Fibroblast of the aortic adventitia (primary cell): Measurements from ENCODE around the gene NUP160. TPM values are rescaled to one million over a fixed set of nuclear protein-coding genes. Genes with fewer than 3 reads are reported as not detected.
"Not testable (repeated sequence)": the region's sequence is repeated elsewhere in the genome, so short reads cannot be mapped to it uniquely, and the experiment has no call there.

Experiments
- DNase-seq: peaks from one replicate; pipeline ENCODE4 v3.0.0-alpha.2; 2010; ENCODE audit warnings: low read depth
- H3K4me3 ChIP-seq: 2 replicates; pipeline ENCODE4 v1.5.1; 2011; ENCODE audit warnings: low read depth, mild to moderate bottlenecking, control low read depth, low read length, moderate library complexity
- CTCF ChIP-seq: IDR thresholded peaks from 2 replicates; pipeline ENCODE4 v1.5.1; 2011; ENCODE audit warnings: mild to moderate bottlenecking, low read length, control low read depth, inconsistent platforms; ENCODE audit not compliant: insufficient read depth
- total RNA-seq: library from RNA; depleted of rRNA; stranded (reverse); fragments of >200 nt; gene quantifications from 2 replicates; pipeline ENCODE4 v1.2.3, GENCODE V29; 2012; ENCODE audit warnings: low replicate concordance

NUP160 gene
- total RNA-seq, 1 donor: 41.5 TPM

GRCh38 chr11:47768101-47768612, 80.0 kb downstream of the NUP160 start:
- DNase-seq: peak; percentile 80
- TF ChIP-seq CTCF: peak; percentile 12

GRCh38 chr11:47766509-47767227, 81.5 kb downstream of the NUP160 start:
- no peak for TF ChIP-seq CTCF
- peak; percentile 71 for DNase-seq
- peak overlapping the region; percentile 67 for H3K4me3 ChIP-seq

More at GRCh38 chr11:47768101-47768612, 80.0 kb downstream of the NUP160 start:
- peak overlapping the region; percentile 70 for H3K4me3 ChIP-seq

- TF ChIP-seq CTCF: no peak
- peak; percentile 9 for DNase-seq
- peak overlapping the region; percentile 67 for H3K4me3 ChIP-seq
Measured at GRCh38 chr11:47765086-47765485, 83.1 kb downstream of the NUP160 start.

- not testable (repeated sequence) for H3K4me3 ChIP-seq, DNase-seq
Measured at GRCh38 chr11:47759291-47759690, 88.9 kb downstream of the NUP160 start.

- TF ChIP-seq CTCF: no peak
- no peak overlapping the region for H3K4me3 ChIP-seq
- no peak for DNase-seq
Measured at GRCh38 chr11:47756208-47756607, 91.9 kb downstream of the NUP160 start.

- no peak for TF ChIP-seq CTCF
- no peak for DNase-seq
- no peak overlapping the region for H3K4me3 ChIP-seq
Measured at GRCh38 chr11:47750725-47751124, 97.4 kb downstream of the NUP160 start.

GRCh38 chr11:47742494-47742893, 105.7 kb downstream of the NUP160 start:
- not testable (repeated sequence) for DNase-seq, H3K4me3 ChIP-seq

- not testable (repeated sequence) for DNase-seq, H3K4me3 ChIP-seq
Measured at GRCh38 chr11:47737817-47738216, 110.3 kb downstream of the NUP160 start.
